ENCODE data around the gene RABGAP1.

DNA sequence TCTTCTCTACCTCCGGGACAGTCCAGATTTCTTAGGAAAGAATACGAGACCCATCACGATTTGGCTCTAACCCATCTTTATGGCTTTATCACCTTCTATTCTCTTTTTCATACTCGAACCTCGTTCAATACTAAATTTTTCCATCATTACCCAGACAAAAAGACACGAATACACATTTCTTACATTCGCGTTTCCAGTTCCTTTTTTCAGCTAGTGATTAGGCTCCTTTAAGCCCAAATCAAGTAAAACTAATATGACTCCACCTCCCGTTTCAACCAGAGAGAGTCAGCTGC, 28.2 kb upstream of the RABGAP1 start:
- no peak for TF ChIP-seq POLR2A (IDR thresholded peaks at IDR 0.05; ENCODE audit: low read length)
- TF ChIP-seq GATA1 (IDR thresholded peaks at IDR 0.05; ENCODE audit: low read depth, low read length), result no peak

Measured in erythroblast (primary cell).